ENCODE results near the gene PTPRF. TPM values are rescaled to one million over a fixed set of nuclear protein-coding genes. Genes with fewer than 3 reads are reported as not detected.

The PTPRF gene
- total and polyA plus RNA-seq, 11 donors: 0.91 to 74.1 (median 5.8) TPM

GRCh38 chr1:43613075-43613942 lies 82.6 kb downstream of the PTPRF start:
- H3K9me3 ChIP-seq: no peaks in the 10 kb centered on the region
- no peak for ATAC-seq
- intact Hi-C loops (cut with DNase I): no loop called here
- no peak overlapping the region for H3K27ac ChIP-seq
- no peak overlapping the region for H3K4me3 ChIP-seq
- H3K4me1 ChIP-seq: no peaks in the 10 kb centered on the region
- no peaks in the 10 kb centered on the region for H3K27me3 ChIP-seq
- 88 to 93% (median 91%) methylated on average over 22 of the region's 22 CpGs for WGBS, 4 donors
- peak in 2 of 5 donors; percentile 12 to 26 for DNase-seq
- TF ChIP-seq POLR2A (IDR thresholded peaks at IDR 0.05) (no peak), CTCF (IDR thresholded peaks at IDR 0.05) (no peak)
- peaks cover 0 to 5% (median 0%) of the 10 kb centered on the region in 9 donors for H3K36me3 ChIP-seq

- no peak for TF ChIP-seq POLR2A (IDR thresholded peaks at IDR 0.05)
- TF ChIP-seq CTCF (IDR thresholded peaks at IDR 0.05): no peak
- intact Hi-C loops (cut with DNase I): no loop called here
- Histone ChIP-seq H3K36me3 (peaks cover 0 to 9% (median 0%) of the 10 kb centered on the region in 9 donors), H3K27me3 (no peaks in the 10 kb centered on the region), H3K4me3 (no peak overlapping the region), H3K4me1 (no peaks in the 10 kb centered on the region), H3K9me3 (no peaks in the 10 kb centered on the region), H3K27ac (no peak overlapping the region)
- DNase-seq: peak in 1 of 5 donors; percentile 5
- no peak for ATAC-seq
- WGBS, 4 donors: 90 to 95% (median 91%) methylated on average over 11 of the region's 11 CpGs
These were observed 83.5 kb downstream of the PTPRF start for GRCh38 chr1:43614211-43614610.

DNA sequence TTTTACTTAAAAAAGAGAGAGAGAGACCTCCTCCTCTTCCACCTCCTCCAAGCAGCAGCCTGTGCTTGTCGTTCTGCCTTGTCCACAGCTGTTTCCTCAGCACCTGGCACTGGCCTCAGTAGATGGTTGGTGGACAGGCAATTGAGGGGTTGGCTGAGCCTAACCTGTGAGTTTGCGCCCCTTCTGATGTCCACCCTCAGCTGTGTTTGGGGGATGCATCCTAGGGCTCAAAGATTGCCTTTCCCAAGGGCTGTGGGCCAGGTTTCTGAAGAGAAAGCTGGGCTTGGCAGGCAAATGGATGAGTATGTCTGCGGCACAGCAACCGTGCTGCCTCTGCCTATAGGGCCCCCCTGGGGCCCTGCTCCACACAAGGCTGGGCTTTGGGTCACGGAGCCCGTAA lies 84.2 kb downstream of the PTPRF start:
- Histone ChIP-seq H3K4me3 (no peak overlapping the region), H3K27ac (no peak overlapping the region), H3K36me3 (peaks cover 0 to 4% (median 0%) of the 10 kb centered on the region in 9 donors), H3K27me3 (no peaks in the 10 kb centered on the region), H3K9me3 (no peaks in the 10 kb centered on the region), H3K4me1 (no peaks in the 10 kb centered on the region)
- ATAC-seq: no peak
- TF ChIP-seq CTCF (IDR thresholded peaks at IDR 0.05): no peak
- TF ChIP-seq POLR2A (IDR thresholded peaks at IDR 0.05): no peak
- 78 to 95% (median 86%) methylated on average over 6 of the region's 6 CpGs for WGBS, 4 donors
- DNase-seq: peak in 1 of 5 donors; percentile 31
- intact Hi-C loops (cut with DNase I): no loop called here

DNA sequence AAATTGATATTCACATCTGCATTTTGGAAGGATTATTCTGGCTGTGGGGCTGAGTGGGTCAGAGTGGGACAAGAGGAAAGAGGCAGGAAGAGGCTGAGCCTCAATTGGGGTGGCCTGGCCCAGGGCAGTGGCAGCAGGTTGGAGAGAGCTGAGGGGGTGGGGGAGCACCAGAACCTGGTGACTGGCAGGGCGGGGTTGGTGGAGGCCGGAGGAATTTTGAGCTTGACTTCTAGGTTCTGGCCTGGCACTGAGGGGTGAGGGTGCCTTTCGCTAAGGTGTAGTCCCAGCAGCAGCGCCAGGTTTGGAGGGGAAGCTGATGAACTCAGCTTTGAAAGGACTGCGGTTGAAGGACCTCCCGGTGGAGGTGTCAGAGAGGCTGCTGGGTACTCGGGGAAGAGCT lies 85.7 kb downstream of the PTPRF start:
- Histone ChIP-seq H3K4me3 (no peak overlapping the region), H3K9me3 (no peaks in the 10 kb centered on the region), H3K36me3 (peaks cover 0 to 14% (median 0%) of the 10 kb centered on the region in 9 donors), H3K27ac (no peak overlapping the region), H3K27me3 (no peaks in the 10 kb centered on the region), H3K4me1 (no peaks in the 10 kb centered on the region)
- intact Hi-C loops (cut with DNase I): no loop called here
- WGBS, 4 donors: 92 to 95% (median 93%) methylated on average over 7 of the region's 7 CpGs
- DNase-seq: peak in 1 of 5 donors; percentile 57
- TF ChIP-seq CTCF (IDR thresholded peaks at IDR 0.05) (no peak), POLR2A (IDR thresholded peaks at IDR 0.05) (no peak)
- ATAC-seq: no peak
